ENCODE data around the gene TPPP2. TPM values are rescaled to one million over a fixed set of nuclear protein-coding genes. Genes with fewer than 3 reads are reported as not detected.
A peak's percentile ranks its signal among the peaks of the same experiment; 100 is the strongest.

The TPPP2 gene
- total RNA-seq, 1 experiment from 2014 or later, result 0.35 TPM

GRCh38 chr14:21023817-21024584 is 6.0 kb upstream of the TPPP2 start:
- peak overlapping the region; percentile 79 for H3K4me3 Mint-ChIP-seq
- H3K4me1 Mint-ChIP-seq, result peaks cover 39% of the 10 kb centered on the region
- ChIA-PET POLR2A (interaction anchor here (0.6 to 2.3 kb wide), 6 partner anchors 9 to 74 kb away, joined by 3 to 7 read pairs (median 4); partner anchors contain the start of gene ZNF219), CTCF (interaction anchor here (0.6 to 3.0 kb wide), 11 partner anchors 9 to 81 kb away, joined by 3 to 57 read pairs (median 4); no protein-coding TSS in a partner anchor)
- H3K36me3 Mint-ChIP-seq, result peaks cover 6% of the 10 kb centered on the region; the same call in 1 of the 2 replicates
- TF ChIP-seq IRF1 (CRISPR knock-in tag; IDR thresholded peaks at IDR 0.05) (no peak), RELA (CRISPR knock-in tag; IDR thresholded peaks at IDR 0.05; ENCODE audit: borderline replicate concordance) (no peak), ZNF219 (CRISPR knock-in tag; IDR thresholded peaks at IDR 0.05; ENCODE audit: borderline replicate concordance) (no peak), SMAD3 (CRISPR knock-in tag; IDR thresholded peaks at IDR 0.05; ENCODE audit: borderline replicate concordance) (no peak), NR2C2 (CRISPR knock-in tag; IDR thresholded peaks at IDR 0.05) (no peak), FOXJ3 (CRISPR knock-in tag; IDR thresholded peaks at IDR 0.05; ENCODE audit: borderline replicate concordance) (no peak)
- H3K9me3 Mint-ChIP-seq, result no peaks in the 10 kb centered on the region
- no peak overlapping the region for H3K27ac Mint-ChIP-seq
- 0 out of 2 replicates have a peak, but pooled peaks have one; percentile 3 for ATAC-seq
- DNase-seq (ENCODE audit: low spot score), result peak; percentile 17
- H3K27me3 Mint-ChIP-seq (ENCODE audit: low read depth), result peaks cover 35% of the 10 kb centered on the region

GRCh38 chr14:21024585-21025370 is 5.2 kb upstream of the TPPP2 start, which contains the start of gene NDRG2:
TSS of gene NDRG2 (minus strand) at chr14:21025061. CDS start at chr14:21023315, 1,746 bp downstream.
- peaks cover 35% of the 10 kb centered on the region for H3K27me3 Mint-ChIP-seq (ENCODE audit: low read depth)
- ATAC-seq (peak; percentile 74), DNase-seq (ENCODE audit: low spot score) (peak; percentile 92)
- peak within 1 kb of the TSS; percentile 93 for H3K4me3 Mint-ChIP-seq
- H3K9me3 Mint-ChIP-seq, result no peaks in the 10 kb centered on the region
- ChIA-PET CTCF (interaction anchor here (0.6 to 3.0 kb wide), 9 partner anchors 10 to 80 kb away, joined by 3 to 57 read pairs (median 4); no protein-coding TSS in a partner anchor), POLR2A (interaction anchor here (0.6 to 2.3 kb wide), 5 partner anchors 8 to 74 kb away, joined by 3 to 7 read pairs (median 4); partner anchors contain the start of gene ZNF219)
- H3K36me3 Mint-ChIP-seq, result peaks cover 3% of the 10 kb centered on the region; the same call in 1 of the 2 replicates
- peaks cover 39% of the 10 kb centered on the region for H3K4me1 Mint-ChIP-seq
- TF ChIP-seq, protein P1, sequence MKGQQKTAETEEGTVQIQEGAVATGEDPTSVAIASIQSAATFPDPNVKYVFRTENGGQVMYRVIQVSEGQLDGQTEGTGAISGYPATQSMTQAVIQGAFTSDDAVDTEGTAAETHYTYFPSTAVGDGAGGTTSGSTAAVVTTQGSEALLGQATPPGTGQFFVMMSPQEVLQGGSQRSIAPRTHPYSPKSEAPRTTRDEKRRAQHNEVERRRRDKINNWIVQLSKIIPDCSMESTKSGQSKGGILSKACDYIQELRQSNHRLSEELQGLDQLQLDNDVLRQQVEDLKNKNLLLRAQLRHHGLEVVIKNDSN (CRISPR knock-in tag; IDR thresholded peaks at IDR 0.05), result 0 out of 2 replicates have a peak, but pooled peaks have one; percentile 2
- TF ChIP-seq NR1H2 (CRISPR knock-in tag; IDR thresholded peaks at IDR 0.05) (no peak), ZNF281 (CRISPR knock-in tag; IDR thresholded peaks at IDR 0.05) (0 out of 2 replicates have a peak, but pooled peaks have one; percentile 49), NFATC4 (CRISPR knock-in tag; IDR thresholded peaks at IDR 0.05) (no peak)
- H3K27ac Mint-ChIP-seq, result peak within 1 kb of the TSS; percentile 99

DNA sequence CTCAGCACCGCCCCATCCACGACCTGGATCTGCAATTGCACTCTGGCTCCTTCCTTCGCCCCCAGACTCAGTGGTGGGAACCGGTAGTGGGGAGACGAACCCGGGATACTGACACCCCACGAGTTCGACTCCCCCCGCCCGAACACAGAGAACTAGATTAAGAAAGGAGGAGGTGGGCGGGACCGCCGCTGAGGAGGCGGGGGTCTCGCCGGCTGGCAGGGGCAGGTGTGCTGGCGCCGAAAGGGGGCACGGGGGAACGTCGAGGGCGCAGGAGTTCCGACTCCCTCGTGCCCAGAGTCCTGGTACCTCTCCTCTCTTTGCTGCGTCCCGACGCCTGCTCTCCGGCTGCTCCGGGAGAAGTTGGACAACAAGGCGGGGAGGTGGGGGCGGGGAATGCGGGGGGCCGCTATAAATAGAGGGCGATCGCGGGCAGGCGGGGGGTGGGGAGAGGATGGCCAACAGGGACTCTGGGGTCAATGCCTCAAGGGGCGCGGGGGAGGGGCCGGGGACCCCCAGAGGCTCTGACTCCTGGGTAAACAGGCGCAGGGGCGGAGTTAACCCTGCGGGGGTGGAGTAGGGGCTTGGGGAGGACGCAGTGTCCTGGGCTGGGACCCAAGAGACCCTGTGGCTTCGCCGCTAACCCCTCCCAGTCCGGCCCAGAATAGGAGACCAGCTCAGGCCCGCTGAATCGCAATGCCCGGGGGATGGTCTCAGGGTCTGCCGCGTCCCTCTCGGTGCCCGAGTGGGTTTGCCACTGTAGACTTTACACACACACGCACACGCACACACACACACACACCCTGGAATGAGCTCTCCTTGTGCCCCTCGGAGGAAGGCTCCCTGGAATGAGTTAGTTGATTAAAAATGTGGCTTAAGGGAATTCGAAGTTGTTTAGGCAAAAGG is 4.4 kb upstream of the TPPP2 start:
- POLR2A ChIA-PET, result interaction anchor here (0.6 to 2.3 kb wide), 7 partner anchors 11 to 55 kb away, joined by 3 to 12 read pairs (median 7); partner anchors contain the start of gene ARHGEF40
- ATAC-seq, result peak; percentile 62
- CTCF ChIA-PET, result interaction anchor here (1.0 to 12.2 kb wide), 16 partner anchors 11 to 168 kb away, joined by 3 to 104 read pairs (median 6); partner anchors contain the start of gene ARHGEF40
- TF ChIP-seq ERG (CRISPR knock-in tag; IDR thresholded peaks at IDR 0.05) (no peak), CTCF (IDR thresholded peaks at IDR 0.05) (no peak), FOXP4 (CRISPR knock-in tag; IDR thresholded peaks at IDR 0.05) (peak; percentile 53), ZNF232 (CRISPR knock-in tag; IDR thresholded peaks at IDR 0.05) (no peak), OVOL2 (CRISPR knock-in tag; IDR thresholded peaks at IDR 0.05; ENCODE audit: borderline replicate concordance) (no peak)

More for the DNA sequence above, 4.4 kb upstream of the TPPP2 start:
- H3K27ac Mint-ChIP-seq, result peak overlapping the region; percentile 99
- H3K27me3 Mint-ChIP-seq (ENCODE audit: low read depth), result peaks cover 40% of the 10 kb centered on the region
- H3K36me3 Mint-ChIP-seq, result peaks cover 3% of the 10 kb centered on the region; the same call in 1 of the 2 replicates
- H3K9me3 Mint-ChIP-seq, result no peaks in the 10 kb centered on the region
- peak; percentile 81 for DNase-seq (ENCODE audit: low spot score)
- H3K4me1 Mint-ChIP-seq, result peaks cover 39% of the 10 kb centered on the region
- peak overlapping the region; percentile 93 for H3K4me3 Mint-ChIP-seq
